ENCODE measurements around the gene ZNF513.

DNA sequence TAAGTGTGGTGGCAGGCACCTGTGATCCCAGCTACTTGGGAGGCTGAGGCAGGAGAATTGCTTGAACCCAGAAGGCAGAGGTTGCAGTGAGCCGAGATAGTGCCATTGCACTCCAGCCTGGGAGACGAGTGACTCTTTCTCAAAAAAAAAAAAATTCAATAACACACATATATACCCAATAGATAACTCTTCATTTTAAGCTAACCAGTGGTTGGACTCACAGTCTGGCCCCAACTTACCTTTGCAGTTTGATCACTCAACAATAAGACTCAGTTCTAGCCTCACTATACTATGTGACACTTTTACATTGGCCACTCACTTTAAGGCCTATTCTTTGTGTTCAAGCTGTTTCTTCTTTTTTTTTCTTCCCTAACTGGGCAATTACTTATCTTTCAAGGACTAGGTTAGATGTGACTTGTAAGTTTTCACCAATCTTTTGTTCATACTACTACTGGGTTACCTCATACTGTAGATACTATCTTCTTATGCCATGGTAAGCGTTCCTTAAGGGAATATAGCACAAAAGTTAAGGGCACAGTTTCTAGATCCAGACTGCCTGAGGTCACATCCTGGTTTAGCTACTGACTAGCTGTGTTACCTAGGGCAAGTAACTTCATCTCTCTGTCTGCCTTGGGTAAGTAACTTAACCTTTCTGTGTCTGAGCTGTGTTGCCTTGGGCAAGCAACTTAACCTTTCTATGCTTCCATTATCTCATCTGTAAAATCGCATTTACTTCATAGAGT lies 17.7 kb downstream of the ZNF513 start:
- TF ChIP-seq, protein P1, sequence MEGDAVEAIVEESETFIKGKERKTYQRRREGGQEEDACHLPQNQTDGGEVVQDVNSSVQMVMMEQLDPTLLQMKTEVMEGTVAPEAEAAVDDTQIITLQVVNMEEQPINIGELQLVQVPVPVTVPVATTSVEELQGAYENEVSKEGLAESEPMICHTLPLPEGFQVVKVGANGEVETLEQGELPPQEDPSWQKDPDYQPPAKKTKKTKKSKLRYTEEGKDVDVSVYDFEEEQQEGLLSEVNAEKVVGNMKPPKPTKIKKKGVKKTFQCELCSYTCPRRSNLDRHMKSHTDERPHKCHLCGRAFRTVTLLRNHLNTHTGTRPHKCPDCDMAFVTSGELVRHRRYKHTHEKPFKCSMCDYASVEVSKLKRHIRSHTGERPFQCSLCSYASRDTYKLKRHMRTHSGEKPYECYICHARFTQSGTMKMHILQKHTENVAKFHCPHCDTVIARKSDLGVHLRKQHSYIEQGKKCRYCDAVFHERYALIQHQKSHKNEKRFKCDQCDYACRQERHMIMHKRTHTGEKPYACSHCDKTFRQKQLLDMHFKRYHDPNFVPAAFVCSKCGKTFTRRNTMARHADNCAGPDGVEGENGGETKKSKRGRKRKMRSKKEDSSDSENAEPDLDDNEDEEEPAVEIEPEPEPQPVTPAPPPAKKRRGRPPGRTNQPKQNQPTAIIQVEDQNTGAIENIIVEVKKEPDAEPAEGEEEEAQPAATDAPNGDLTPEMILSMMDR (IDR thresholded peaks at IDR 0.05) = no peak
- no peak for TF ChIP-seq POLR2A (IDR thresholded peaks at IDR 0.05)

Data from esophagus squamous epithelium (tissue), 4 donors.